Tibial nerve (tissue), 3 donors: ENCODE measurements around the gene GPR33.

Source experiments
- CTCF ChIP-seq, 5 experiments: fragments of 200-600 bp in 3 of 5; fragments of 450-650 bp in 2 of 5; sonication (generic) in 3 of 5; IDR thresholded peaks; one replicate each; pipeline ENCODE4 v1.5.1; 2016 to 2019; ENCODE audit warnings: antibody characterized with exemption in 5 of 5, mild to moderate bottlenecking in 3 of 5, moderate library complexity in 2 of 5
- POLR2A ChIP-seq, 2 donors: fragments of 450-650 bp; IDR thresholded peaks; one replicate each; pipeline ENCODE4 v1.6.1; 2017; ENCODE audit warnings: antibody characterized with exemption in 2 of 2, mild to moderate bottlenecking in 2 of 2, moderate library complexity in 2 of 2

GRCh38 chr14:31441273-31442111 lies 46.3 kb downstream of the GPR33 start:
- TF ChIP-seq CTCF (IDR thresholded peaks at IDR 0.05) (no peak), POLR2A (IDR thresholded peaks at IDR 0.05) (no peak)
